HEK293 (cell line): ENCODE data around the gene KLHL28.

Source experiments
- CTCF ChIA-PET: fragments of 350-600 bp; formaldehyde crosslinking; extraction: SDS; loops from one replicate; lab custom pipeline; 2021; ENCODE audit warnings: antibody characterized with exemption; lab: Yijun Ruan, JAX
- POLR2A ChIA-PET: fragments of 300-600 bp; formaldehyde crosslinking; extraction: SDS; loops from one replicate; lab custom pipeline; 2020; ENCODE audit warnings: antibody characterized with exemption, inconsistent platforms; lab: Yijun Ruan, JAX
- H3K27ac ChIP-seq: fragments of 200-500 bp; sonication (Bioruptor generic); 2 replicates; pipeline ENCODE4 v1.5.1; 2014; ENCODE audit warnings: low read depth, low read length, control low read depth, inconsistent platforms; ENCODE audit errors: extremely low read depth
- H3K36me3 ChIP-seq, 2 experiments: fragments of 200-500 bp in 1 of 2; sonication (Bioruptor generic) in 1 of 2; 1 replicate in 1 of 2; 2 replicates in 1 of 2; pipeline ENCODE4 v1.5.1; 2014 to 2017; ENCODE audit warnings: inconsistent platforms in 2 of 2, low read length in 2 of 2; ENCODE audit not compliant: control insufficient read depth in 2 of 2, insufficient read depth in 1 of 2
- H3K4me1 ChIP-seq: fragments of 200-500 bp; sonication (Bioruptor generic); 2 replicates; pipeline ENCODE4 v1.5.1; 2014; ENCODE audit warnings: mild to moderate bottlenecking, low read length, inconsistent platforms; ENCODE audit not compliant: control insufficient read depth, insufficient read depth
- H3K4me3 ChIP-seq: 2 replicates; pipeline ENCODE4 v1.5.1; 2011; ENCODE audit warnings: low read depth, mild to moderate bottlenecking, control low read depth, low read length, moderate library complexity
- H3K9me3 ChIP-seq: fragments of 200-500 bp; sonication (Bioruptor generic); 2 replicates; pipeline ENCODE4 v1.5.1; 2014; ENCODE audit warnings: low read depth, low read length, inconsistent platforms; ENCODE audit not compliant: control insufficient read depth, insufficient read depth
- ELK4 ChIP-seq: IDR thresholded peaks from 2 replicates; pipeline ENCODE4 v1.6.1; 2011; ENCODE audit warnings: mild to moderate bottlenecking, low read depth, low read length, borderline replicate concordance
- GFI1B ChIP-seq: fragments of 450-650 bp; formaldehyde crosslinking; IDR thresholded peaks from 2 replicates; pipeline ENCODE4 v1.5.1; 2016; ENCODE audit warnings: missing biosample characterization, missing genetic modification characterization
- KLF7 ChIP-seq: fragments of 450-650 bp; formaldehyde crosslinking; IDR thresholded peaks from 2 replicates; pipeline ENCODE4 v1.5.1; 2016; ENCODE audit warnings: missing biosample characterization, missing genetic modification characterization, borderline replicate concordance
- SCRT1 ChIP-seq: fragments of 450-650 bp; formaldehyde crosslinking; IDR thresholded peaks from 2 replicates; pipeline ENCODE4 v1.5.1; 2016; ENCODE audit warnings: missing biosample characterization, missing genetic modification characterization, borderline replicate concordance
- ZBTB11 ChIP-seq: fragments of 450-650 bp; formaldehyde crosslinking; conservative IDR thresholded peaks from 2 replicates; pipeline ENCODE4 v1.5.1; 2016; ENCODE audit warnings: low read depth, missing biosample characterization, missing genetic modification characterization
- ZFP41 ChIP-seq: fragments of 450-650 bp; formaldehyde crosslinking; IDR thresholded peaks from 2 replicates; pipeline ENCODE4 v1.5.1; 2016; ENCODE audit warnings: missing biosample characterization, missing genetic modification characterization, borderline replicate concordance
- ZNF112 ChIP-seq: fragments of 450-650 bp; formaldehyde crosslinking; IDR thresholded peaks from 2 replicates; pipeline ENCODE4 v1.5.0; 2017; ENCODE audit warnings: missing biosample characterization, missing genetic modification characterization
- ZNF133 ChIP-seq: fragments of 450-650 bp; formaldehyde crosslinking; IDR thresholded peaks from 2 replicates; pipeline ENCODE4 v1.5.1; 2016; ENCODE audit warnings: missing biosample characterization, missing genetic modification characterization
- ZNF138 ChIP-seq: fragments of 450-650 bp; formaldehyde crosslinking; IDR thresholded peaks from 2 replicates; pipeline ENCODE4 v1.5.1; 2016; ENCODE audit warnings: missing biosample characterization, missing genetic modification characterization, borderline replicate concordance
- ZNF202 ChIP-seq: fragments of 450-650 bp; formaldehyde crosslinking; IDR thresholded peaks from 2 replicates; pipeline ENCODE4 v1.5.1; 2016; ENCODE audit warnings: missing biosample characterization, missing genetic modification characterization, borderline replicate concordance
- ZNF26 ChIP-seq: fragments of 450-650 bp; formaldehyde crosslinking; IDR thresholded peaks from 2 replicates; pipeline ENCODE4 v1.5.1; 2016; ENCODE audit warnings: missing biosample characterization, missing genetic modification characterization
- ZNF280C ChIP-seq: fragments of 450-650 bp; formaldehyde crosslinking; IDR thresholded peaks from 2 replicates; pipeline ENCODE4 v1.5.1; 2016; ENCODE audit warnings: missing biosample characterization, missing genetic modification characterization
- ZNF302 ChIP-seq: fragments of 450-650 bp; formaldehyde crosslinking; IDR thresholded peaks from 2 replicates; pipeline ENCODE4 v1.5.1; 2016; ENCODE audit warnings: missing biosample characterization, missing genetic modification characterization, low read depth
- ZNF404 ChIP-seq: fragments of 450-650 bp; formaldehyde crosslinking; IDR thresholded peaks from 2 replicates; pipeline ENCODE4 v1.5.1; 2017; ENCODE audit warnings: missing biosample characterization, missing genetic modification characterization
- ZNF513 ChIP-seq: fragments of 450-650 bp; IDR thresholded peaks from 2 replicates; pipeline ENCODE4 v1.5.1; 2018; ENCODE audit warnings: missing biosample characterization, missing genetic modification characterization
- ZNF514 ChIP-seq: fragments of 450-650 bp; formaldehyde crosslinking; IDR thresholded peaks from 2 replicates; pipeline ENCODE4 v1.5.1; 2016; ENCODE audit warnings: missing biosample characterization, missing genetic modification characterization
- ZNF600 ChIP-seq: fragments of 450-650 bp; formaldehyde crosslinking; IDR thresholded peaks from 2 replicates; pipeline ENCODE4 v1.5.1; 2016; ENCODE audit warnings: missing biosample characterization, missing genetic modification characterization
- ZSCAN16 ChIP-seq: fragments of 450-650 bp; formaldehyde crosslinking; IDR thresholded peaks from 2 replicates; pipeline ENCODE4 v1.5.1; 2016; ENCODE audit warnings: missing biosample characterization, missing genetic modification characterization
- TF ChIP-seq, protein P1 (sequence below): fragments of 450-650 bp; formaldehyde crosslinking; conservative IDR thresholded peaks from 2 replicates; pipeline ENCODE4 v1.5.1; 2016; ENCODE audit warnings: low read depth, missing biosample characterization, missing genetic modification characterization
- TF ChIP-seq, protein P2 (sequence below): fragments of 450-650 bp; formaldehyde crosslinking; IDR thresholded peaks from 2 replicates; pipeline ENCODE4 v1.5.1; 2016; ENCODE audit warnings: missing biosample characterization, missing genetic modification characterization, low read depth

KLHL28 gene

DNA sequence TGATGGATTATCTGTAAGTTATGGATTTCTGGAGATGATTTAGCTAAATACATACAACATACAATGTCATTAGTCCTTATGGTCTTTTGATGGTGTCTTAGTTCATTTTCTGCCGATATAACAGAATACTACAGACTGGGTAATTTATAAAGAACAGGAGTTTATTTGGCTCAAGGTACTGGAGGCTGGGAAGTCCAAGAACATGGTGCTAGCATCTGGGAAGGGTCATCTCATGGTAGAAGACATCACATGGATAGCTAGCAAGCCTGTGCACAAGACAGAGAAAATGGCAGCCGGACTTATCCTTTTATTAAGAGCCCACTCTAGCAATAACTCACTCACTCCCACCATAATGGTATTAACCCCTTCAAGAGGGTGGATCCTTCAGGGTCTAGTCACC, 24.2 kb downstream of the KLHL28 start (continued):
- TF ChIP-seq ZNF202 (tag by site-specific recombination) (no peak), ZSCAN16 (tag by site-specific recombination) (no peak), ZNF133 (no peak), ZNF26 (tag by site-specific recombination) (no peak), ZFP41 (tag by site-specific recombination) (no peak), ZNF138 (tag by site-specific recombination) (no peak), ZNF514 (no peak)
- TF ChIP-seq, protein P1, sequence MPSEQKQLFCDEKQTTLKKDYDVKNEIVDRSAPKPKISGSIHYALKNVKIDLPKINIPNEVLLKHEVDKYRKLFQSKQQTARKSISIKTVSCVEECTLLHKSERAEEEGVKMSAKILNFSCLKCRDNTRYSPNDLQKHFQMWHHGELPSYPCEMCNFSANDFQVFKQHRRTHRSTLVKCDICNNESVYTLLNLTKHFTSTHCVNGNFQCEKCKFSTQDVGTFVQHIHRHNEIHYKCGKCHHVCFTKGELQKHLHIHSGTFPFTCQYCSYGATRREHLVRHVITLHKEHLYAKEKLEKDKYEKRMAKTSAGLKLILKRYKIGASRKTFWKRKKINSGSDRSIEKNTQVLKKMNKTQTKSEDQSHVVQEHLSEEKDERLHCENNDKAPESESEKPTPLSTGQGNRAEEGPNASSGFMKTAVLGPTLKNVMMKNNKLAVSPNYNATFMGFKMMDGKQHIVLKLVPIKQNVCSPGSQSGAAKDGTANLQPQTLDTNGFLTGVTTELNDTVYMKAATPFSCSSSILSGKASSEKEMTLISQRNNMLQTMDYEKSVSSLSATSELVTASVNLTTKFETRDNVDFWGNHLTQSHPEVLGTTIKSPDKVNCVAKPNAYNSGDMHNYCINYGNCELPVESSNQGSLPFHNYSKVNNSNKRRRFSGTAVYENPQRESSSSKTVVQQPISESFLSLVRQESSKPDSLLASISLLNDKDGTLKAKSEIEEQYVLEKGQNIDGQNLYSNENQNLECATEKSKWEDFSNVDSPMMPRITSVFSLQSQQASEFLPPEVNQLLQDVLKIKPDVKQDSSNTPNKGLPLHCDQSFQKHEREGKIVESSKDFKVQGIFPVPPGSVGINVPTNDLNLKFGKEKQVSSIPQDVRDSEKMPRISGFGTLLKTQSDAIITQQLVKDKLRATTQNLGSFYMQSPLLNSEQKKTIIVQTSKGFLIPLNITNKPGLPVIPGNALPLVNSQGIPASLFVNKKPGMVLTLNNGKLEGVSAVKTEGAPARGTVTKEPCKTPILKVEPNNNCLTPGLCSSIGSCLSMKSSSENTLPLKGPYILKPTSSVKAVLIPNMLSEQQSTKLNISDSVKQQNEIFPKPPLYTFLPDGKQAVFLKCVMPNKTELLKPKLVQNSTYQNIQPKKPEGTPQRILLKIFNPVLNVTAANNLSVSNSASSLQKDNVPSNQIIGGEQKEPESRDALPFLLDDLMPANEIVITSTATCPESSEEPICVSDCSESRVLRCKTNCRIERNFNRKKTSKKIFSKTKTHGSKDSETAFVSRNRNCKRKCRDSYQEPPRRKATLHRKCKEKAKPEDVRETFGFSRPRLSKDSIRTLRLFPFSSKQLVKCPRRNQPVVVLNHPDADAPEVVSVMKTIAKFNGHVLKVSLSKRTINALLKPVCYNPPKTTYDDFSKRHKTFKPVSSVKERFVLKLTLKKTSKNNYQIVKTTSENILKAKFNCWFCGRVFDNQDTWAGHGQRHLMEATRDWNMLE (tag by site-specific recombination): no peak
- TF ChIP-seq, protein P2, sequence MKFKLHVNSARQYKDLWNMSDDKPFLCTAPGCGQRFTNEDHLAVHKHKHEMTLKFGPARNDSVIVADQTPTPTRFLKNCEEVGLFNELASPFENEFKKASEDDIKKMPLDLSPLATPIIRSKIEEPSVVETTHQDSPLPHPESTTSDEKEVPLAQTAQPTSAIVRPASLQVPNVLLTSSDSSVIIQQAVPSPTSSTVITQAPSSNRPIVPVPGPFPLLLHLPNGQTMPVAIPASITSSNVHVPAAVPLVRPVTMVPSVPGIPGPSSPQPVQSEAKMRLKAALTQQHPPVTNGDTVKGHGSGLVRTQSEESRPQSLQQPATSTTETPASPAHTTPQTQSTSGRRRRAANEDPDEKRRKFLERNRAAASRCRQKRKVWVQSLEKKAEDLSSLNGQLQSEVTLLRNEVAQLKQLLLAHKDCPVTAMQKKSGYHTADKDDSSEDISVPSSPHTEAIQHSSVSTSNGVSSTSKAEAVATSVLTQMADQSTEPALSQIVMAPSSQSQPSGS (tag by site-specific recombination): no peak

DNA sequence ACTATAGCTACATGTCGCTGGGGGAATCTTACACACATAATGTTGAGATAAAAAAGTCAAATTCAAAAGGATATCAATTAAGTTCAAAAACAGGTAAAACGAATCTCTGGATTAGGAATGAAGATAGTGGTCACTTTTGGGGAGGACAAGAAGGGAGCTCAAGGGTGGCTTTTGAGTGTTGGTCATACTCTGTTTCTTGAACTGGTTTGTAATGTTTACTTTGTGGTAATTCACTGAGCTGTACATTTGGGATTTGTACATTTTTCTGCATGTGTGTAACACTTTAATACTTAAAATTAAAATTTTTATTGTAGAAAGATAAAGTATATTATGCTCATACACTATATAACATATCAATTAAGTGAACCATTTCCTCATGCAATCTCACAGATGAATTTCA, 26.6 kb downstream of the KLHL28 start:
- ChIA-PET POLR2A (no interaction called here), CTCF (interaction anchor here (0.6 to 1.0 kb wide), 2 partner anchors 22 to 27 kb away, joined by 3 to 4 read pairs; no protein-coding TSS in a partner anchor)
- Histone ChIP-seq H3K9me3 (no peaks in the 10 kb centered on the region), H3K4me3 (no peak overlapping the region), H3K27ac (no peak overlapping the region), H3K36me3 (peaks cover 3 to 23% of the 10 kb centered on the region in 2 experiments), H3K4me1 (peaks cover 9% of the 10 kb centered on the region; the same call in 1 of the 2 replicates)
- no peak for TF ChIP-seq ZNF280C (tag by site-specific recombination)
- TF ChIP-seq GFI1B (tag by site-specific recombination): no peak
- no peak for TF ChIP-seq SCRT1 (tag by site-specific recombination)
- TF ChIP-seq ZNF112 (tag by site-specific recombination): no peak
- TF ChIP-seq ZBTB11: no peak
- no peak for TF ChIP-seq ZNF404 (tag by site-specific recombination)
- TF ChIP-seq ELK4: no peak
- TF ChIP-seq ZNF513 (tag by site-specific recombination): no peak
- no peak for TF ChIP-seq ZFP41 (tag by site-specific recombination)
- no peak for TF ChIP-seq ZNF600 (tag by site-specific recombination)
- no peak for TF ChIP-seq KLF7 (tag by site-specific recombination)
- no peak for TF ChIP-seq ZNF302 (tag by site-specific recombination)
